Ramos (cell line): Measurements from ENCODE around the gene VIPR1.

Experiments
- in situ Hi-C: fragments of 300-500 bp; cut with MboI; formaldehyde crosslinking; loops from one replicate; pipeline ENCODE4 v1.14.3; 2022; ENCODE audit warnings: low sequenced_read_pairs; ENCODE audit not compliant: unreplicated experiment

VIPR1 gene

GRCh38 chr3:42493126-42493797, 9.2 kb upstream of the VIPR1 start:
- in situ Hi-C loops: no loop called here

- in situ Hi-C loops: no loop called here
Observed at GRCh38 chr3:42493798-42494151, 8.7 kb upstream of the VIPR1 start.

- in situ Hi-C loops: no loop called here
Observed at GRCh38 chr3:42495393-42495792, 7.0 kb upstream of the VIPR1 start.

- in situ Hi-C loops: no loop called here
Observed at GRCh38 chr3:42497009-42497731, 5.3 kb upstream of the VIPR1 start.

- in situ Hi-C loops: no loop called here
Observed at GRCh38 chr3:42498034-42498433, 4.4 kb upstream of the VIPR1 start.

- in situ Hi-C loops: no loop called here
Observed at GRCh38 chr3:42498791-42499477, 3.5 kb upstream of the VIPR1 start.

GRCh38 chr3:42499478-42499871, 3.0 kb upstream of the VIPR1 start:
- in situ Hi-C loops: no loop called here

GRCh38 chr3:42500091-42500490, 2.4 kb upstream of the VIPR1 start:
- in situ Hi-C loops: no loop called here

GRCh38 chr3:42500909-42501308, 1.5 kb upstream of the VIPR1 start:
- in situ Hi-C loops: no loop called here

- in situ Hi-C loops: no loop called here
Observed at GRCh38 chr3:42501321-42501680, 1.1 kb upstream of the VIPR1 start.

GRCh38 chr3:42501681-42502428, 588 bp upstream of the VIPR1 start:
- in situ Hi-C loops: no loop called here

GRCh38 chr3:42503251-42503924, 945 bp downstream of the VIPR1 start:
- in situ Hi-C loops: no loop called here

- in situ Hi-C loops: no loop called here
Observed at GRCh38 chr3:42503957-42504333, 1.5 kb downstream of the VIPR1 start.

- in situ Hi-C loops: no loop called here
Observed at GRCh38 chr3:42504334-42505127, 2.1 kb downstream of the VIPR1 start.

- in situ Hi-C loops: no loop called here
Observed at GRCh38 chr3:42505128-42505848, 2.8 kb downstream of the VIPR1 start.

GRCh38 chr3:42505849-42506410, 3.5 kb downstream of the VIPR1 start:
- in situ Hi-C loops: no loop called here

GRCh38 chr3:42507252-42507651, 4.8 kb downstream of the VIPR1 start:
- in situ Hi-C loops: no loop called here

GRCh38 chr3:42507761-42508335, 5.4 kb downstream of the VIPR1 start:
- in situ Hi-C loops: no loop called here
